Measurements from ENCODE around the gene UMOD.

UMOD gene

GRCh38 chr16:20353379-20353778 lies 864 bp upstream of the UMOD start:
- H3K27ac ChIP-seq: no peak overlapping the region
- no peak for DNase-seq (ENCODE audit: low spot score)
- POLR2A ChIA-PET (ENCODE audit: low non-redundant PET): no interaction called here
- CTCF ChIA-PET: no interaction called here
- no peak for TF ChIP-seq CTCF (conservative IDR thresholded peaks at IDR 0.05; ENCODE audit: low read depth)

DNA sequence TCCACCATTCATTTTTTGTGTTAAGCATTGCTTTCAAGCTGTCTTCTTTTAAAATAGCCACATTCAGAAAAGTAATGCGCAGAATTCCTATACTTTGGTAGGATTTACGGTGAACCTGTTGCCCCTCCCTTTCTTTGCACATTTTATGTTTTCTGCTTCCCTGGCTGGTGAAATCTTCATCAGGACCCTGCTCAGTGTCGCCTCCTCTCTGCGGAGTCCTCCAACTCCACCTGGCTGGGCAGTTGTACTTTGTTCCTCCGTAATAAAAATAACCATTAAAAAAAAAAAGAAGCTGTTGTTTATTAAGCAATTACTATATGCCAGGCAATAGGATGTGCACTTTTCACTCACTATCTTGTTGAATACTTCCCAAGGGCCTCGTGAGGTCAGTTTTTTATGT lies 2.9 kb downstream of the UMOD start:
- ChIA-PET CTCF (interaction anchor here (0.6 kb wide), 2 partner anchors 18 to 304 kb away, joined by 3 read pairs; no protein-coding TSS in a partner anchor), POLR2A (ENCODE audit: low non-redundant PET) (no interaction called here)
- no peak for DNase-seq (ENCODE audit: low spot score)
- no peak for TF ChIP-seq CTCF (conservative IDR thresholded peaks at IDR 0.05; ENCODE audit: low read depth)
- H3K27ac ChIP-seq: no peak overlapping the region

DNA sequence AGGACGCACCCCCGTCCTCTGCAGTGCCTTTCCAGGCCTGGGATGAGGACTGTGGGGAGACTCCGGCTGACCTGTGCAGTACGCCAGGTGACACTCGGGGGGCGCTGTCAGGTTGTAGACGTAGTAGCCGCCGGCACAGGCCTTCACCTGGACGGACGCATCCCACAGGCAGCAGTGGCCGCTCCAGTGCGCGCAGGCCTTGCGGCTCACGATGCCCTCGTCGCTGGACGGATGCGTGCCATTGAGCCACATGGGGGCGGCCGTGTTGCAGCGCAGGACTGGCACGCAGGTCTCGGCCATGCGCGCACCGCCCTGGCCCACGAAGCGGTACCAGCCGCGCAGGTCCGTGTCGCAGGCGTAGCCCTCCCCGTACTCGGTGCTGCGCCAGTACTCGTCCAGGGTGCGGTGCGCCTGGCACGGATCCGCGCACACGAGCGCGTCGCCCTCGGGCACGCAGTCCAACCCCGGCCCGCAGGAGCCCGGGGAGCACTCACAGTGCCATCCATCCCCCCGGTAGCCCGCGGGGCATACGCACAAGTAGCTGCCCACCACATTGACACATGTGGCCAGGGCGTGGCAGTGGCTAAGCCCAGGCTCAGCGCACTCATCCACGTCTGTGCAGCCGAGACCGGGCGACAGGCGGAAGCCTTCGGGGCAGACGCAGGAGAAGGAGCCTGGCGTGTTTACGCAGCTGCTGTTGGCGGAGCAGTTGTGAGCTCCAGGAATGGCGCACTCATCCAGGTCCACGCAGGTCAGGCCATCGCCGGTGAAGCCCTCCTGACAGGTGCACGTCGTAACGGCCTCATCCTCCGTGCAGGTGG lies 3.9 kb downstream of the UMOD start:
- ChIA-PET CTCF (no interaction called here), POLR2A (ENCODE audit: low non-redundant PET) (no interaction called here)
- no peak for TF ChIP-seq CTCF (conservative IDR thresholded peaks at IDR 0.05; ENCODE audit: low read depth)
- DNase-seq (ENCODE audit: low spot score): no peak
- H3K27ac ChIP-seq: no peak overlapping the region

- POLR2A ChIA-PET (ENCODE audit: low non-redundant PET): no interaction called here
- CTCF ChIA-PET: no interaction called here
- H3K27ac ChIP-seq: no peak overlapping the region
- TF ChIP-seq CTCF (conservative IDR thresholded peaks at IDR 0.05; ENCODE audit: low read depth): no peak
- no peak for DNase-seq (ENCODE audit: low spot score)
Measured at GRCh38 chr16:20347666-20348364, 4.7 kb downstream of the UMOD start.

GRCh38 chr16:20344611-20345010 lies 7.9 kb downstream of the UMOD start:
- no peak for TF ChIP-seq CTCF (conservative IDR thresholded peaks at IDR 0.05; ENCODE audit: low read depth)
- ChIA-PET POLR2A (ENCODE audit: low non-redundant PET) (no interaction called here), CTCF (no interaction called here)

DNA sequence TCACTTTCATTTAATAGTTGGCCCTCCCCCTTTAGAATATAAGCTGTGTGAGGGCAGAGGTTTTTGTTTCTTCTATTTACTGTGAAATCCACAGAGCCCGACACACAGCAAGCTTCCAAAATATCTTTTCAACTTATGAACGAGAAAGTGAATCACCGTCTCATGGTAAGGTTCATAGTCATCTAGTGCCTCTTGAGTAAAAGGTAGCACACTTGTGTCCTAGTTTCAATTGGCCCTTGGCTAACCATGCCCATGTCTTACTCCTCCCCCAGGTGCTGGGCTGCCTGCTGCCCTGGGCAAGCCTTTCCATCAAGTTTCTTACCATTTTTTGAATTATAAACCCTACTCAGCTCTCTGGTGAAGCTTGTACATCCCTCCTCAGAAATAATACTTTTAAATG lies 12.8 kb downstream of the UMOD start:
- DNase-seq (ENCODE audit: low spot score): no peak
- CTCF ChIA-PET: no interaction called here
- TF ChIP-seq CTCF (conservative IDR thresholded peaks at IDR 0.05; ENCODE audit: low read depth): no peak
- POLR2A ChIA-PET (ENCODE audit: low non-redundant PET): no interaction called here
- no peak overlapping the region for H3K27ac ChIP-seq

More at GRCh38 chr16:20344611-20345010, 7.9 kb downstream of the UMOD start:
- DNase-seq (ENCODE audit: low spot score): no peak
- no peak overlapping the region for H3K27ac ChIP-seq
